ENCODE data around the gene TMOD1. TPM values are rescaled to one million over a fixed set of nuclear protein-coding genes. Genes with fewer than 3 reads are reported as not detected.

TMOD1 gene
- total and polyA plus RNA-seq, 4 donors = 9.2 to 20.0 (median 14.1) TPM

GRCh38 chr9:97556721-97557605 is 55.5 kb downstream of the TMOD1 start:
- peak overlapping the region; percentile 93 to 98 for H3K27ac ChIP-seq (ENCODE audit: low read depth in 1 of 2, low read length in 2 of 2)
- H3K4me1 ChIP-seq (ENCODE audit: control insufficient read depth in 4 of 4, insufficient read depth in 4 of 4, low read length in 3 of 4) = peaks cover 10 to 23% (median 16%) of the 10 kb centered on the region in 4 donors
- H3K4me3 ChIP-seq (ENCODE audit: low read depth in 1 of 3, low read length in 3 of 3) = no peak overlapping the region
- peak overlapping the region in 1 of 2 donors; percentile 24 for H3K9ac ChIP-seq (ENCODE audit: low read depth in 1 of 2, low read length in 2 of 2)
- WGBS = 37% methylated on average over 15 of the region's 15 CpGs
- H3K9me3 ChIP-seq (ENCODE audit: control insufficient read depth in 4 of 4, low read length in 3 of 4) = no peaks in the 10 kb centered on the region
- DNase-seq (ENCODE audit: low spot score) = no peak
- TF ChIP-seq REST (IDR thresholded peaks at IDR 0.05) (peak; percentile 11), TAF1 (conservative IDR thresholded peaks at IDR 0.05) (no peak), RXRA (IDR thresholded peaks at IDR 0.05) (peak; percentile 58 to 80), SP1 (IDR thresholded peaks at IDR 0.05) (no peak), NR2F2 (IDR thresholded peaks at IDR 0.05) (peak; percentile 20), HNF4A (conservative IDR thresholded peaks at IDR 0.05) (peak in 1 of 2 donors; percentile 60), GABPA (IDR thresholded peaks at IDR 0.05 in 1 of 2, conservative IDR thresholded peaks at IDR 0.05 in 1 of 2) (no peak), YY1 (IDR thresholded peaks at IDR 0.05) (peak; percentile 21), JUND (IDR thresholded peaks at IDR 0.05) (peak in 1 of 2 donors; percentile 8), FOXA2 (IDR thresholded peaks at IDR 0.05) (no peak), HNF4G (IDR thresholded peaks at IDR 0.05) (no peak), ZBTB33 (IDR thresholded peaks at IDR 0.05) (no peak), ATF3 (IDR thresholded peaks at IDR 0.05) (no peak), RAD21 (IDR thresholded peaks at IDR 0.05) (peak in 1 of 2 donors; percentile 34), MAX (IDR thresholded peaks at IDR 0.05) (no peak), EGR1 (IDR thresholded peaks at IDR 0.05; ENCODE audit: low read depth in 2 of 2) (no peak), CTCF (IDR thresholded peaks at IDR 0.05; ENCODE audit: low read depth, low read length, missing input control) (peak; percentile 48), FOXA1 (IDR thresholded peaks at IDR 0.05) (no peak)
- peaks cover 0 to 2% (median 0%) of the 10 kb centered on the region in 4 donors for H3K36me3 ChIP-seq (ENCODE audit: control insufficient read depth in 4 of 4, insufficient read depth in 3 of 4, low read depth in 1 of 4, low read length in 3 of 4)
- H3K27me3 ChIP-seq (ENCODE audit: control insufficient read depth in 4 of 4, insufficient read depth in 4 of 4, low read length in 3 of 4) = no peaks in the 10 kb centered on the region
